ENCODE data around the gene P3H3.

GRCh38 chr12:6817662-6818157 is 10.5 kb upstream of the P3H3 start:
- TF ChIP-seq ZBTB33 (IDR thresholded peaks at IDR 0.05) (no peak), SP1 (IDR thresholded peaks at IDR 0.05) (no peak), CTCF (IDR thresholded peaks at IDR 0.05; ENCODE audit: low read depth, low read length, missing input control) (no peak), JUND (IDR thresholded peaks at IDR 0.05) (no peak), MAX (IDR thresholded peaks at IDR 0.05) (no peak), GABPA (IDR thresholded peaks at IDR 0.05 in 1 of 2, conservative IDR thresholded peaks at IDR 0.05 in 1 of 2) (no peak), FOXA1 (IDR thresholded peaks at IDR 0.05) (no peak), HNF4G (IDR thresholded peaks at IDR 0.05) (no peak), ATF3 (IDR thresholded peaks at IDR 0.05) (no peak), RAD21 (IDR thresholded peaks at IDR 0.05) (no peak), EGR1 (IDR thresholded peaks at IDR 0.05; ENCODE audit: low read depth in 2 of 2) (no peak), REST (IDR thresholded peaks at IDR 0.05) (no peak)

All from liver (tissue), 3 donors.